ENCODE data around the gene ITGAE. TPM values are rescaled to one million over a fixed set of nuclear protein-coding genes. Genes with fewer than 3 reads are reported as not detected.

Gene ITGAE
- total RNA-seq, 2 donors from 2014 or later = 9.1 to 12.9 TPM

DNA sequence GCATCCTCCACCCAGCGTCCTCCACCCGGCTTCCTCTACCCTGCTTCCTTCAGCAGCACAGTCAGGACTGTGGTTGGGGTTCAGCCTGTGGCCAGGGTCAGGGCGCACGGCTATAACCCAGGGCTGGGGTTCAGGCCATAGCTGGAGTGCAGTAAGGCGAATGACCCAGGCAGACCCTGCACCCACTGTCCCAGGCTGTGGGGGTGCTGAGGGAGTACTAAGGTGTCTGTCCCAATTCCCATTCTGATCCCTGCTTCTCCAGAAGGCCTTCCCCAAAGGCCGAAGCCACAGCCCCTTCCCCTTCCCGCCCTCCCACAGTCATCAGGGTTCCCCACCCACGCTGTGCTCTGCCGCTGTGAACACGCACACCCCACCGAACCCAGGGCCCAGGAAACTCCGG, 119.9 kb downstream of the ITGAE start:
- Histone ChIP-seq H3K36me3 (replicated peaks in 1 of 2; ENCODE audit: insufficient read depth in 1 of 2, low read depth in 2 of 2) (no peaks in the 10 kb centered on the region), H3K4me3 (no peak overlapping the region), H3K4me1 (no peaks in the 10 kb centered on the region), H3K27me3 (peaks cover 0 to 11% of the 10 kb centered on the region in 2 donors), H3K9me3 (no peaks in the 10 kb centered on the region), H3K27ac (no peak overlapping the region)
- intact Hi-C loops (cut with DNase I) = no loop called here
- ATAC-seq = no peak
- 67 to 68% methylated on average over 11 of the region's 12 CpGs for WGBS, 2 donors
- no peak for TF ChIP-seq POLR2A (IDR thresholded peaks at IDR 0.05)
- TF ChIP-seq, protein P1, sequence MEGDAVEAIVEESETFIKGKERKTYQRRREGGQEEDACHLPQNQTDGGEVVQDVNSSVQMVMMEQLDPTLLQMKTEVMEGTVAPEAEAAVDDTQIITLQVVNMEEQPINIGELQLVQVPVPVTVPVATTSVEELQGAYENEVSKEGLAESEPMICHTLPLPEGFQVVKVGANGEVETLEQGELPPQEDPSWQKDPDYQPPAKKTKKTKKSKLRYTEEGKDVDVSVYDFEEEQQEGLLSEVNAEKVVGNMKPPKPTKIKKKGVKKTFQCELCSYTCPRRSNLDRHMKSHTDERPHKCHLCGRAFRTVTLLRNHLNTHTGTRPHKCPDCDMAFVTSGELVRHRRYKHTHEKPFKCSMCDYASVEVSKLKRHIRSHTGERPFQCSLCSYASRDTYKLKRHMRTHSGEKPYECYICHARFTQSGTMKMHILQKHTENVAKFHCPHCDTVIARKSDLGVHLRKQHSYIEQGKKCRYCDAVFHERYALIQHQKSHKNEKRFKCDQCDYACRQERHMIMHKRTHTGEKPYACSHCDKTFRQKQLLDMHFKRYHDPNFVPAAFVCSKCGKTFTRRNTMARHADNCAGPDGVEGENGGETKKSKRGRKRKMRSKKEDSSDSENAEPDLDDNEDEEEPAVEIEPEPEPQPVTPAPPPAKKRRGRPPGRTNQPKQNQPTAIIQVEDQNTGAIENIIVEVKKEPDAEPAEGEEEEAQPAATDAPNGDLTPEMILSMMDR (IDR thresholded peaks at IDR 0.05) = no peak
- DNase-seq = no peak

DNA sequence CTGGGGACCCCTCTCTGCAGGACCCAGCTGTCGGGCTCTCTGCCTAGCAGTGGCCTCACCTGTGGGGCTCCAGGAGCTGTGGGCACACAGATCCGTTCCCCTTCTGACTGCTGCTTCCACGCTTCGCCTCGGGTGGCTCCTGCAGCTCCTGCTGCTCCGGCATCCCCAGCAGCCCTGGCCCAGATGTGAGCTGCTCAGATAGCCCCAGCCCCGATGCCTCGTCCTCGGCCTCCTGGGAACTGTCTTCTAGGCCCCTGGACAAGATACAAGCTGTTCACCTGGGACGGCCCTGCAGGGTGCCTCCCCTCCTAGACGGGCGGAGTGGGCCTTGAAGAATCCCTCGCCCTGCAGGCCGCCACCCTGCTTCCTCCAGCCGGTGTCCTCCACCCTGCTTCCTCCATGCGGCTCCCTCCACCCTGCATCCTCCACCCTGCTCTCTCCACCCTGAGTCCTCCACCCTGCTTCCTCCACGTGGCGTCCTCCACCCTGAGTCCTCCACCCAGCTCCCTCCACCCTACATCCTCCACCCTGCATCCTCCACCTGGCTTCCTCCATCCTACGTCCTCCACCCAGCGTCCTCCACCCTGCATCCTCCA, 121.4 kb downstream of the ITGAE start:
- no peak for DNase-seq
- TF ChIP-seq, protein P1 (IDR thresholded peaks at IDR 0.05) = no peak
- TF ChIP-seq POLR2A (IDR thresholded peaks at IDR 0.05) = no peak
- Histone ChIP-seq H3K27me3 (peaks cover 0 to 5% of the 10 kb centered on the region in 2 donors), H3K9me3 (no peaks in the 10 kb centered on the region), H3K36me3 (replicated peaks in 1 of 2; ENCODE audit: insufficient read depth in 1 of 2, low read depth in 2 of 2) (no peaks in the 10 kb centered on the region), H3K27ac (no peak overlapping the region), H3K4me3 (no peak overlapping the region), H3K4me1 (no peaks in the 10 kb centered on the region)
- WGBS, 2 donors = 43 to 63% methylated on average over 13 to 17 of the region's 20 CpGs
- intact Hi-C loops (cut with DNase I) = no loop called here
- ATAC-seq = no peak

DNA sequence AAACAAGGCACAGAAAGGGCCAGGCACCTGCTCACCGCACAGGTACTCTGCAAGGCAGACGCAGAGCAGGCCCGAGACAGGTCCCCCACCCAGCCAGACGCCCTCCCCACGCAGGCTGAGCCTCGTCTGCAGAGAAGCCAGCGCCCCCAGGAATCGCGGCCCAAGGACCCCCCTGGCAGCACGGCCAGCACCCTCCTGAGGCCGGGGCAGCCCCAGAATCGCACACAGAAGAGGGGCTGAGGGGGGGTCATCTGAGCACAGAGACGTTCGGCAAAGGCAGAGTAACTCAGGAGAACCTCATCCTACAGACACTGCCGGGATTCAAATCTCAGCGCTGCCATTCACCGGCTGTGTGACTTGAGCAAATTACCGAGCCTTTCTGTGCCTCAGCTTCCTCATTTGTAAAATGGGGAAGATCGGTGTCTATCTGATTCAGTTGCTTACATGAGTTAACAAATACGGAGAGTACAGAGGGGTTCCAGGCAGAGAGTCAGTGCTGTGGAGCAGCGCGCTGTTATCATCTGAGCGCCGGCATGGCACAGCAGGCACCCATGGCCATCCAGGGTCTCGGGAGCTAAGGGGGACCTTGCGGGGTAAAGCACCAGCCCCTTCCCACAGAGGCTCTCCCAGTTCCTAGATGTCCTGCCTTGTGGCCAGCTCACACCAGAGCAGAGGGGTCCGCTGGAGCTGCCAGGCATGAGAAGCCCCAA, 122.0 kb downstream of the ITGAE start:
- Histone ChIP-seq H3K4me3 (no peak overlapping the region), H3K4me1 (no peaks in the 10 kb centered on the region), H3K9me3 (no peaks in the 10 kb centered on the region), H3K27ac (no peak overlapping the region), H3K27me3 (peaks cover 0 to 2% of the 10 kb centered on the region in 2 donors), H3K36me3 (replicated peaks in 1 of 2; ENCODE audit: insufficient read depth in 1 of 2, low read depth in 2 of 2) (no peaks in the 10 kb centered on the region)
- 74 to 75% methylated on average over 9 to 27 of the region's 27 CpGs for WGBS, 2 donors
- TF ChIP-seq, protein P1 (IDR thresholded peaks at IDR 0.05) = no peak
- TF ChIP-seq POLR2A (IDR thresholded peaks at IDR 0.05) = no peak
- no peak for DNase-seq
- no peak for ATAC-seq
- intact Hi-C loops (cut with DNase I) = no loop called here

DNA sequence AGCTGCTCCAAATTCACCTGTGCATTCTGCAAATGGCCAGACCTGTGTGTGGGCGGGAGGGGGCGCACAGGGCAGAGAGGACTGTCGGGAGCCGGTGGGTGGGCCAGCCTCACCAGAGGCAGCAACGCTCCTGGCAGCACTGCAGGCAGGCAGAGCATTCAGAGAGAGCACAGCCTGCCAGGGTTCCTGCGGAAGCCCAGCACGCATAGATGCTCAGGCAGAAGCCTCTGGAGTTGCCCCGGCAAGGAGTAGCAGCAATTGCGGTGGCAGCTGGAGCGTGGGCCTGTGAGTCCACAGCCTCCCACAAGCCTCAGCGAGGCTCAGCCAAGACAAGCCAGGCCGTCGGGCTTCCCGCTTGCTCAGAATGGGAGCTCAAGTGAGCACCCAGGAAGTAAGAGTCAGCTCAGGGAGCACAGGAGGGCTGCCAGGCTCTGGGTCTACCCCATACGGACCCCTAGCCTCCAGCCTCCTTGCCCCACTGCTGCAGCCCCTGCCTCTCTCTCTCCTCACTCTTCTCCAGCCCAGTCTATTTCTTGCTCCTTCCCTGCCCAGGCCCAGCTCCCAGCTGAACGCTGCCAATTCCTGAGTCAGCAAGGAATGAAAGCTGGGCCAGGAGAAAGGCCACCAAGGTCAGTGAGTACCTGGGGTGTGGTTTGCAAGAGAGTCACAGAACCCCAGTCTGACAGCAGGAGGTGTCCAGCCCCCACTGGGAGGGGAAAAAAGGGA, 122.7 kb downstream of the ITGAE start:
- no peak overlapping the region for H3K27ac ChIP-seq
- DNase-seq = no peak
- 58% methylated on average over 8 to 10 of the region's 16 CpGs for WGBS, 2 donors
- no peak for TF ChIP-seq POLR2A (IDR thresholded peaks at IDR 0.05)
- TF ChIP-seq, protein P1 (IDR thresholded peaks at IDR 0.05) = no peak
- H3K36me3 ChIP-seq (replicated peaks in 1 of 2; ENCODE audit: insufficient read depth in 1 of 2, low read depth in 2 of 2) = no peaks in the 10 kb centered on the region
- no peaks in the 10 kb centered on the region for H3K27me3 ChIP-seq
- H3K4me1 ChIP-seq = no peaks in the 10 kb centered on the region
- intact Hi-C loops (cut with DNase I) = no loop called here
- ATAC-seq = no peak
- H3K9me3 ChIP-seq = no peaks in the 10 kb centered on the region
- H3K4me3 ChIP-seq = no peak overlapping the region
